ENCODE results near the gene ZNF837. TPM values are rescaled to one million over a fixed set of nuclear protein-coding genes. Genes with fewer than 3 reads are reported as not detected.

ZNF837 gene
- total and polyA plus RNA-seq, 2 of the 13 experiments (the other 11 are each of a cell fraction or from before 2014, with no cell fraction given): 0.29 to 1.3 TPM

DNA sequence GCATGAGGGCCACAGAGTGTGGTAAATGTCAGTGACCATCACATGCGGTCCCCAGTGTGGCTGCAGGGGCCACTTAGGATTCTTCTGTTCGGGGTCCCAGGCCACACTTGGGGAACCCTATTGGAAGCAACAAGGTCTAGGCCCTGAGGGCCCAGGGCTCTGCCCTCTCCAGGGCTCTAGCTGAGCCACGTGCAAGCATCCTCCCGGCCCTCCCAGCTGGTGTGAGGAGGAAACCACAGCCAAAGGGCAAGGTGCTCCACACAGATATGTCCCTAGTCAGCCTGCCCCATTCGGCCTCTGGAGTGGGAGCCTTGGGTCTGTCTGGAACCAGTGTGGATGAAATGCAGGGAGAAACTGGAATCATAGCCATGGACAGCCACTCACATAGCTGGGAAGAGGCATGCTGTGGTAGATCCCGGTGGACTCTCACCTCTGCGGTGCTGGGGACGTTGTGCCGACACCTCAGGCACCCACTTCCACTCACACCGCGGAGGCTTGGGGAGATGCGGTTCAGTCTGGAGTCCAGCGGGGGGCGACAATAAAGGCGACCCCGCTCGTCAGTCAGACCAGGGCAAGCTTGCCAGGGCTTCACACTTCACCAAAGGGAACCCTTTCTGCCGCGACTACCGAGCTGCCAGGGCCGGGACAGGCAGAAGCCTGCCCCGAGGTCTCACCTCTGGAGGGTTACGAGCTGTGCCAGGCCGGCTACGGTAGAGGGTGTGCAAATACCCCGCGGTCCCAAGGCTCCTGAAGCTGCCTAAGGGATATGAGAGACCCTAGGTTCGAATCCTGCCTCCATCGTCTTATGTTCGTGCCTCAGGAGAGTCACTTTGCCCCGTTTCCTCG is 14.0 kb downstream of the ZNF837 start (continued):
- TF ChIP-seq ZNF235 (CRISPR knock-in tag; IDR thresholded peaks at IDR 0.05; ENCODE audit: borderline replicate concordance): no peak

DNA sequence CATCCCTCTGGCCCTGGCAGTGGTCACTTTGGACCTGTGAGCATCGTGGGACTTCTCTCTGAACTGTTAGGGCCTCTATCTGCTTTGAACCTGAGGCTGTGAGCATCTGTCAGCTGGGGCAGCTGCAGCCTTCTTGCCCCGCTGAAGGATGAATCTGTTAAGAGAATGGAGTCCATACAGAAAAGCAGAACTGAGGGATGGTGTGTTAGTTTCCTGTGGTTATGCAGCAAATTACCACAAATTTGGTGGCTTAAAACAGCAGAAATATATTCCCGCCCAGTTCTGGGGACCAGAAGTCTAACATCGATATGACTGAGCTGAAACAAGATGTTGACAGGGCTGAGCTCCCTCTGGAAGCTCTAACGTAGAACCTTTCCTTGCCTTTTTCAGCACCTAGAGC is 16.7 kb downstream of the ZNF837 start:
- Histone ChIP-seq H3K79me2 (ENCODE audit: insufficient read depth, low read length) (no peaks in the 10 kb centered on the region), H3K36me3 (replicated peaks in 1 of 2; ENCODE audit: control insufficient read depth in 1 of 2, insufficient read depth in 2 of 2, low read length in 2 of 2) (no peaks in the 10 kb centered on the region), H4K20me1 (ENCODE audit: insufficient read depth, low read length) (no peaks in the 10 kb centered on the region), H3K9me3 (ENCODE audit: low read length) (no peaks in the 10 kb centered on the region), H3K4me2 (ENCODE audit: low read depth, low read length) (no peak overlapping the region), H3K27ac (ENCODE audit: extremely low read length, insufficient read depth, low read length) (no peak overlapping the region), H3K27me3 (ENCODE audit: control insufficient read depth in 1 of 2, insufficient read depth in 2 of 2, low read length in 2 of 2) (no peaks in the 10 kb centered on the region), H3K9ac (ENCODE audit: insufficient read depth, low read depth, low read length) (no peak overlapping the region), H3K4me3 (replicated peaks in 1 of 3; ENCODE audit: insufficient read depth in 1 of 3, low read depth in 2 of 3, low read length in 3 of 3) (no peak overlapping the region), H3K4me1 (ENCODE audit: insufficient read depth, low read length) (peaks cover 11% of the 10 kb centered on the region), H2AFZ (ENCODE audit: low read length) (no peak overlapping the region)
- WGBS (ENCODE audit: low lambda C conversion rate): 73% methylated on average over 4 of the region's 5 CpGs
- FAIRE-seq (no peak), ATAC-seq (no peak), DNase-seq (ENCODE audit: low spot score) (no peak)
- intact Hi-C loops (cut with micrococcal nuclease; ENCODE audit: unreplicated experiment) (no loop called here), in situ Hi-C loops (cut with HindIII; ENCODE audit: extremely low pct_ligation_motif_present, low pct_unique_long_range_greater_than_20kb) (no loop called here)
- ChIA-PET POLR2A (interaction anchor here (0.8 kb wide), 1 partner anchor 37 kb away, joined by 3 read pairs; the partner anchor contains the start of gene ZSCAN22), CTCF (ENCODE audit: low intra/inter-chr PET ratio, low total read pairs) (no interaction called here)
- no TSS peak for BruUV-seq (replicated peaks)
- no peak for TF ChIP-seq EZH2 (conservative IDR thresholded peaks at IDR 0.05; ENCODE audit: low read depth, low read length)
- no peak for TF ChIP-seq GABPB1 (CRISPR knock-in tag; IDR thresholded peaks at IDR 0.05)
- TF ChIP-seq KLF11 (CRISPR knock-in tag; IDR thresholded peaks at IDR 0.05): no peak
- TF ChIP-seq MIER2 (CRISPR knock-in tag; IDR thresholded peaks at IDR 0.05): no peak
- no peak for TF ChIP-seq XRCC5 (optimal IDR thresholded peaks at IDR 0.05; ENCODE audit: low read length)
- TF ChIP-seq ZNF274 (CRISPR knock-in tag; IDR thresholded peaks at IDR 0.05): no peak
- TF ChIP-seq FOXA1 (IDR thresholded peaks at IDR 0.05): no peak
- no peak for TF ChIP-seq FOXA1 (CRISPR knock-in tag; IDR thresholded peaks at IDR 0.05)
- no peak for TF ChIP-seq KLF16 (CRISPR knock-in tag; IDR thresholded peaks at IDR 0.05)
- TF ChIP-seq, protein P1, sequence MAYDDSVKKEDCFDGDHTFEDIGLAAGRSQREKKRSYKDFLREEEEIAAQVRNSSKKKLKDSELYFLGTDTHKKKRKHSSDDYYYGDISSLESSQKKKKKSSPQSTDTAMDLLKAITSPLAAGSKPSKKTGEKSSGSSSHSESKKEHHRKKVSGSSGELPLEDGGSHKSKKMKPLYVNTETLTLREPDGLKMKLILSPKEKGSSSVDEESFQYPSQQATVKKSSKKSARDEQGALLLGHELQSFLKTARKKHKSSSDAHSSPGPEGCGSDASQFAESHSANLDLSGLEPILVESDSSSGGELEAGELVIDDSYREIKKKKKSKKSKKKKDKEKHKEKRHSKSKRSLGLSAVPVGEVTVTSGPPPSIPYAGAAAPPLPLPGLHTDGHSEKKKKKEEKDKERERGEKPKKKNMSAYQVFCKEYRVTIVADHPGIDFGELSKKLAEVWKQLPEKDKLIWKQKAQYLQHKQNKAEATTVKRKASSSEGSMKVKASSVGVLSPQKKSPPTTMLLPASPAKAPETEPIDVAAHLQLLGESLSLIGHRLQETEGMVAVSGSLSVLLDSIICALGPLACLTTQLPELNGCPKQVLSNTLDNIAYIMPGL (CRISPR knock-in tag; IDR thresholded peaks at IDR 0.05; ENCODE audit: borderline replicate concordance in 1 of 2, low read depth in 1 of 2): no peak
- TF ChIP-seq PCBP1 (IDR thresholded peaks at IDR 0.05; ENCODE audit: borderline replicate concordance, low read depth, low read length): no peak
- TF ChIP-seq ERF (CRISPR knock-in tag; IDR thresholded peaks at IDR 0.05): no peak
- TF ChIP-seq ZNF546 (CRISPR knock-in tag; conservative IDR thresholded peaks at IDR 0.05): no peak
- no peak for TF ChIP-seq MYC (CRISPR knock-in tag; IDR thresholded peaks at IDR 0.05; ENCODE audit: borderline replicate concordance)
- TF ChIP-seq ZFP36L1 (CRISPR knock-in tag; IDR thresholded peaks at IDR 0.05): no peak
- no peak for TF ChIP-seq ZNF883 (CRISPR knock-in tag; IDR thresholded peaks at IDR 0.05; ENCODE audit: not compliant biosample characterization)
- no peak for TF ChIP-seq SP5 (CRISPR knock-in tag; IDR thresholded peaks at IDR 0.05; ENCODE audit: borderline replicate concordance, low read depth)
